ENCODE measurements around the gene CCDC174.

GRCh38 chr3:14717307-14717706, 65.7 kb downstream of the CCDC174 start:
- no peak for TF ChIP-seq POLR2A (IDR thresholded peaks at IDR 0.05)
- no peak for TF ChIP-seq CTCF (IDR thresholded peaks at IDR 0.05)
- no peak for TF ChIP-seq POLR2AphosphoS5 (IDR thresholded peaks at IDR 0.05)
